Measurements from ENCODE around the gene GRK4. TPM values are rescaled to one million over a fixed set of nuclear protein-coding genes. Genes with fewer than 3 reads are reported as not detected.

Gene GRK4
- total RNA-seq, 1 donor from 2014 or later: 6.7 TPM

- Histone ChIP-seq H2AFZ (ENCODE audit: low read depth, low read length) (no peak overlapping the region), H3K4me2 (ENCODE audit: low read length) (no peak overlapping the region), H3K36me3 (ENCODE audit: insufficient read depth, low read length) (peaks cover 38% of the 10 kb centered on the region), H3K27ac (ENCODE audit: low read depth, low read length) (no peak overlapping the region), H4K20me1 (ENCODE audit: insufficient read depth, low read length) (peaks cover 71% of the 10 kb centered on the region), H3K9ac (ENCODE audit: low read length) (no peak overlapping the region), H3K4me1 (ENCODE audit: insufficient read depth, low read length) (peaks cover 26% of the 10 kb centered on the region), H3K4me3 (ENCODE audit: insufficient read depth, low read depth, low read length) (no peak overlapping the region), H3K27me3 (ENCODE audit: insufficient read depth, low read length) (no peaks in the 10 kb centered on the region), H3K79me2 (ENCODE audit: insufficient read depth, low read length) (peaks cover 42% of the 10 kb centered on the region), H3K9me3 (ENCODE audit: insufficient read depth, low read depth, low read length) (peaks cover 4% of the 10 kb centered on the region)
- DNase-seq (ENCODE audit: low read depth): no peak
- FAIRE-seq: no peak
- no peak for TF ChIP-seq CTCF (IDR thresholded peaks at IDR 0.05; ENCODE audit: insufficient read depth, low read depth, low read length)
- no peak for TF ChIP-seq EZH2 (IDR thresholded peaks at IDR 0.05; ENCODE audit: insufficient read depth, low read length)
- Mint-ChIP-seq H3K9me3 (ENCODE audit: unreplicated experiment) (no peaks in the 10 kb centered on the region), H3K27ac (ENCODE audit: unreplicated experiment) (no peak overlapping the region), H3K4me3 (ENCODE audit: unreplicated experiment) (no peak overlapping the region), H3K4me1 (ENCODE audit: low read depth, unreplicated experiment) (peaks cover 18% of the 10 kb centered on the region), H3K27me3 (ENCODE audit: low read depth, unreplicated experiment) (no peaks in the 10 kb centered on the region), H3K36me3 (ENCODE audit: low read depth, unreplicated experiment) (peaks cover 14% of the 10 kb centered on the region)
These were observed 24.5 kb upstream of the GRK4 start for GRCh38 chr4:2938906-2939305.

DNA sequence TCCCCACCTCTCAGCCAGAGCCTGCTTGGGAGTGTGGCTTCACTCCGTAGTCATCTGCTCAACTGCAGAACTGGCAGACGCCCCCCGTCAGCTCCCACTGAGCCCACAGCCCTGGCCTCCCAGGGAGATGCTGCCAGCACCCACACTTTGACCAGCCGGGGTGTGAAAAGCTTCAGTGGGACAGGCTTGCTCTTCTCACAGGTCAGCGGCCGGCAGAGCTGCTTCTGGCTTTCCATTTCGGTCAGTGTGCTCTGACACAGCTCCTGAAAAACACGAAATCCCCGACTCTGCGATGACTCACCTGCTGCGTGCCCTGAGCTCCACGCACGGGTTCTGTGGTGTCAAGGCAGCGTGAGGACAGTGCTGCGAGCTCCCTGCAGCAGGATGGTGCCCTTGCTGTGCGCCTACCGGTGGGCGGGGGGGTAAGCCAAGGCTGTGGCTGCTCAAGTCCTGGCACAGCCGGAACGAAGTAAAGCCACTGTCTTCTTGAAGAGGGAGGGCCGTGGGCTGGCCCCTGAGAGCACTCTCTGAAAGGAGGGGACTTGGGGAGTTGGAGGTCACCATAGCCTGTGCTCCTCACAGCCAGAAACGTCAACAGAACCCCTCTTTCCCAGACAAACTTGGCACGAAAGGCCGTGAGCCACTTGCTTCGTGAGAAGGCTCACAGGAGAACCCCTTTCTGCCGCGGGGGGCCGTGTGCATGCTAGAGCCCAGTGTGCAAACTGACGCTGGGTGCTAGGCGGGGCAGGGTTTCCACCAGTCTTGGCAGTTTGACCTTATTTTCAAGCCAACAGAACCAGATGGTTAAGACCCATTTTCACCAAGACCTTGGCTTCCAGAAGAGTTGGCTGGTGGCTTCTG lies 23.8 kb upstream of the GRK4 start:
- Mint-ChIP-seq H3K27me3 (ENCODE audit: low read depth, unreplicated experiment) (no peaks in the 10 kb centered on the region), H3K27ac (ENCODE audit: unreplicated experiment) (no peak overlapping the region), H3K36me3 (ENCODE audit: low read depth, unreplicated experiment) (peaks cover 19% of the 10 kb centered on the region), H3K4me1 (ENCODE audit: low read depth, unreplicated experiment) (peaks cover 18% of the 10 kb centered on the region), H3K9me3 (ENCODE audit: unreplicated experiment) (no peaks in the 10 kb centered on the region), H3K4me3 (ENCODE audit: unreplicated experiment) (no peak overlapping the region)
- H3K27me3 ChIP-seq (ENCODE audit: insufficient read depth, low read length): no peaks in the 10 kb centered on the region
- peaks cover 42% of the 10 kb centered on the region for H3K36me3 ChIP-seq (ENCODE audit: insufficient read depth, low read length)
- H4K20me1 ChIP-seq (ENCODE audit: insufficient read depth, low read length): peaks cover 71% of the 10 kb centered on the region
- peaks cover 25% of the 10 kb centered on the region for H3K4me1 ChIP-seq (ENCODE audit: insufficient read depth, low read length)
- DNase-seq (ENCODE audit: low read depth) (no peak), FAIRE-seq (no peak)
- H3K9me3 ChIP-seq (ENCODE audit: insufficient read depth, low read depth, low read length): peaks cover 4% of the 10 kb centered on the region
- H3K27ac ChIP-seq (ENCODE audit: low read depth, low read length): no peak overlapping the region
- H3K4me3 ChIP-seq (ENCODE audit: insufficient read depth, low read depth, low read length): no peak overlapping the region
- peaks cover 41% of the 10 kb centered on the region for H3K79me2 ChIP-seq (ENCODE audit: insufficient read depth, low read length)
- H2AFZ ChIP-seq (ENCODE audit: low read depth, low read length): no peak overlapping the region
- no peak overlapping the region for H3K4me2 ChIP-seq (ENCODE audit: low read length)
- H3K9ac ChIP-seq (ENCODE audit: low read length): no peak overlapping the region
- TF ChIP-seq CTCF (IDR thresholded peaks at IDR 0.05; ENCODE audit: insufficient read depth, low read depth, low read length): no peak
- TF ChIP-seq EZH2 (IDR thresholded peaks at IDR 0.05; ENCODE audit: insufficient read depth, low read length): no peak
